ENCODE data around the gene CHIA. TPM values are rescaled to one million over a fixed set of nuclear protein-coding genes. Genes with fewer than 3 reads are reported as not detected.

Gene CHIA
- polyA plus RNA-seq, 1 of the 3 experiments (the other 2 are of a cell fraction) = not detected

DNA sequence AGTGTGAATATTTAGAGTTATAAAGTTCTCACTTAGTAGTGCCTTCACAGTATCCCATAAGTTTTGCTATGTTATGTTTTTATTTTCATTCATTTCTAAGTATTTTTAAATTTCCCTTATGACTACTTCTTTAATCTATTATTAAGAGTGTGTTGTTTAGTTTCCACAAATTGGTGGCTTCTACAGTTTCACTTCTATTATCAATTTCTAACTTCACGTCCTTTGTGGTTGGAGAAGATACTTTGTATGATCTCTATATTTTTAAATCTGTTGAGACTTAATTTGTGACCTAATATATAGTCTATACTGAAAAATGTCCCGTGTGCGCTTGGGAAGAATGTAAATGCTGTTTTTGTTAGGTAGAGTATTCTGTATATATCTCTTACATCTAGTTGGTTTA lies 11.7 kb downstream of the CHIA start:
- ChIA-PET POLR2A (no interaction called here), CTCF (no interaction called here)
- H3K4me3 ChIP-seq (ENCODE audit: low read depth in 2 of 2, low read length in 1 of 2) = no peak overlapping the region
- no peak for DNase-seq
- H3K4me1 ChIP-seq (ENCODE audit: control insufficient read depth in 1 of 2, insufficient read depth in 2 of 2, low read depth in 1 of 2, low read length in 1 of 2) = no peaks in the 10 kb centered on the region
- H3K9me3 ChIP-seq = no peaks in the 10 kb centered on the region
- H3F3A ChIP-seq (replicated peaks; ENCODE audit: insufficient read depth) = no peaks in the 10 kb centered on the region
- no peaks in the 10 kb centered on the region for H3K36me3 ChIP-seq (replicated peaks in 1 of 2; ENCODE audit: control insufficient read depth in 1 of 2, insufficient read depth in 2 of 2, low read length in 1 of 2)
- H3K9ac ChIP-seq = no peak overlapping the region
- no peak overlapping the region for H2AFZ ChIP-seq (ENCODE audit: low read depth)
- no peak overlapping the region for H3K27ac ChIP-seq (ENCODE audit: low read depth in 2 of 2, low read length in 1 of 2)
- H3K9me2 ChIP-seq = no peaks in the 10 kb centered on the region
- no peaks in the 10 kb centered on the region; the same call in 1 of the 2 replicates for H3K27me3 ChIP-seq (ENCODE audit: insufficient read depth)
- 2% methylated on average over 3 of the region's 3 CpGs for WGBS (ENCODE audit: low lambda C conversion rate)
- H4K20me1 ChIP-seq (ENCODE audit: insufficient read depth) = no peaks in the 10 kb centered on the region
- TF ChIP-seq USF2 (IDR thresholded peaks at IDR 0.05; ENCODE audit: borderline replicate concordance, low read depth, low read length) (no peak), FOXM1 (IDR thresholded peaks at IDR 0.05; ENCODE audit: low read depth) (no peak), CHD2 (IDR thresholded peaks at IDR 0.05; ENCODE audit: low read length, partially characterized antibody) (no peak), RCOR1 (IDR thresholded peaks at IDR 0.05; ENCODE audit: low read length) (no peak), RXRA (IDR thresholded peaks at IDR 0.05; ENCODE audit: borderline replicate concordance, low read depth) (no peak), SIN3A (IDR thresholded peaks at IDR 0.05; ENCODE audit: borderline replicate concordance, low read depth, low read length) (no peak), POLR2AphosphoS5 (IDR thresholded peaks at IDR 0.05; ENCODE audit: low read depth, low read length) (no peak), TCF12 (IDR thresholded peaks at IDR 0.05) (no peak)
- no peaks in the 10 kb centered on the region for H3K79me2 ChIP-seq (ENCODE audit: insufficient read depth)
- no peak overlapping the region for H3K4me2 ChIP-seq

DNA sequence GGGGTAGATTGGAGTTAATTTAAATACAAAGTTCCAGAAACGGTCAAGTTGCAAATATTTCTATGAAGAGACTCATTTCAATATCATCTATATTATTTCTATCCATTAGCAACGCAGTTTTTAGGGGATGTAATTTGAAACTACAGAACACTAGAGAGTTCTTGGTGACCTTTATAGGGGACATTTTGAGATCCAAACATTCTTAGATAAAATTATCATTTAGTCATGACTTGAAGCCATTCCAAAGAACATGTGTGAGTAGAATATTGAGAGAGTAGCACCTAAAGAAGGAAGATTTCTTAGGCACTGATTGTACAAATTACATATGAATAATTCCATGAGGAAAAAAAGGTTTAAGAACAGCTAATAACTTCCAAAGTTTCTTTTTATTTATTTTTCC lies 19.0 kb downstream of the CHIA start:
- WGBS (ENCODE audit: low lambda C conversion rate) = 3% methylated on average over 2 of the region's 2 CpGs

More for the DNA sequence above, 19.0 kb downstream of the CHIA start:
- Histone ChIP-seq H2AFZ (ENCODE audit: low read depth) (no peak overlapping the region), H3K79me2 (ENCODE audit: insufficient read depth) (no peaks in the 10 kb centered on the region), H3K27ac (ENCODE audit: low read depth in 2 of 2, low read length in 1 of 2) (no peak overlapping the region), H3K27me3 (ENCODE audit: insufficient read depth) (peaks cover 20% of the 10 kb centered on the region; the same call in 1 of the 2 replicates), H3K9me2 (no peaks in the 10 kb centered on the region), H3K9ac (no peak overlapping the region), H4K20me1 (ENCODE audit: insufficient read depth) (no peaks in the 10 kb centered on the region), H3K9me3 (no peaks in the 10 kb centered on the region), H3K4me3 (ENCODE audit: low read depth in 2 of 2, low read length in 1 of 2) (no peak overlapping the region), H3K36me3 (replicated peaks in 1 of 2; ENCODE audit: control insufficient read depth in 1 of 2, insufficient read depth in 2 of 2, low read length in 1 of 2) (no peaks in the 10 kb centered on the region), H3F3A (replicated peaks; ENCODE audit: insufficient read depth) (no peaks in the 10 kb centered on the region), H3K4me1 (ENCODE audit: control insufficient read depth in 1 of 2, insufficient read depth in 2 of 2, low read depth in 1 of 2, low read length in 1 of 2) (no peaks in the 10 kb centered on the region), H3K4me2 (no peak overlapping the region)
- ChIA-PET POLR2A (no interaction called here), CTCF (no interaction called here)
- DNase-seq = no peak
- TF ChIP-seq MXI1 (IDR thresholded peaks at IDR 0.05; ENCODE audit: low read depth, low read length) (no peak), PBX3 (IDR thresholded peaks at IDR 0.05) (no peak), NFIC (IDR thresholded peaks at IDR 0.05; ENCODE audit: borderline replicate concordance) (no peak), EP300 (IDR thresholded peaks at IDR 0.05; ENCODE audit: borderline replicate concordance in 1 of 2, low read depth in 1 of 2, low read length in 1 of 2) (no peak)
- TF ChIP-seq, protein P1, sequence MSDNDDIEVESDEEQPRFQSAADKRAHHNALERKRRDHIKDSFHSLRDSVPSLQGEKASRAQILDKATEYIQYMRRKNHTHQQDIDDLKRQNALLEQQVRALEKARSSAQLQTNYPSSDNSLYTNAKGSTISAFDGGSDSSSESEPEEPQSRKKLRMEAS (IDR thresholded peaks at IDR 0.05; ENCODE audit: low read depth) = no peak

Measured in SK-N-SH (cell line).